Astrocyte (in vitro differentiated cells and primary cell): ENCODE results near the gene TTC9. TPM values are rescaled to one million over a fixed set of nuclear protein-coding genes. Genes with fewer than 3 reads are reported as not detected.

Experiments used
- DNase-seq: peaks from one replicate; pipeline ENCODE4 v3.0.0-alpha.2; 2010; ENCODE audit warnings: low read depth
- FAIRE-seq: peaks from 2 replicates; lab custom pipeline; 2011; peaks lifted over from hg19 to GRCh38; lab: Jason Lieb, UNC
- H2AFZ ChIP-seq: 2 replicates; pipeline ENCODE4 v1.6.0; 2012; ENCODE audit warnings: low read depth, low read length, inconsistent platforms
- H3K27ac ChIP-seq: 2 replicates; pipeline ENCODE4 v1.5.1; 2011; ENCODE audit warnings: low read depth, low read length, inconsistent platforms
- H3K27me3 ChIP-seq: 2 replicates; pipeline ENCODE4 v1.6.0; 2011; ENCODE audit warnings: low read length, inconsistent platforms; ENCODE audit not compliant: insufficient read depth
- H3K36me3 ChIP-seq: 2 replicates; pipeline ENCODE4 v1.5.1; 2011; ENCODE audit warnings: low read length, inconsistent platforms; ENCODE audit not compliant: insufficient read depth
- H3K4me1 ChIP-seq: 2 replicates; pipeline ENCODE4 v1.5.1; 2011; ENCODE audit warnings: low read length, inconsistent platforms; ENCODE audit not compliant: insufficient read depth
- H3K4me2 ChIP-seq: 2 replicates; pipeline ENCODE4 v1.6.0; 2012; ENCODE audit warnings: low read length, inconsistent platforms
- H3K4me3 ChIP-seq: 2 replicates; pipeline ENCODE4 v1.5.1; 2011; ENCODE audit warnings: low read depth, mild to moderate bottlenecking, low read length, inconsistent platforms; ENCODE audit not compliant: insufficient read depth
- H3K79me2 ChIP-seq: 2 replicates; pipeline ENCODE4 v1.6.0; 2012; ENCODE audit warnings: mild to moderate bottlenecking, low read length, inconsistent platforms; ENCODE audit not compliant: insufficient read depth
- H3K9ac ChIP-seq: 2 replicates; pipeline ENCODE4 v1.6.0; 2012; ENCODE audit warnings: mild to moderate bottlenecking, low read length, inconsistent platforms
- H3K9me3 ChIP-seq: 2 replicates; pipeline ENCODE4 v1.5.1; 2012; ENCODE audit warnings: low read depth, mild to moderate bottlenecking, low read length, inconsistent platforms; ENCODE audit not compliant: insufficient read depth
- H4K20me1 ChIP-seq: 2 replicates; pipeline ENCODE4 v1.6.0; 2012; ENCODE audit warnings: low read length, inconsistent platforms; ENCODE audit not compliant: insufficient read depth
- H3K27ac Mint-ChIP-seq: one replicate; pipeline ENCODE4 v1.8.0; 2021; ENCODE audit warnings: mild to moderate bottlenecking, mixed read lengths; ENCODE audit not compliant: unreplicated experiment
- H3K27me3 Mint-ChIP-seq: one replicate; pipeline ENCODE4 v1.8.0; 2021; ENCODE audit warnings: low read depth, mixed read lengths; ENCODE audit not compliant: unreplicated experiment
- H3K36me3 Mint-ChIP-seq: one replicate; pipeline ENCODE4 v1.8.0; 2021; ENCODE audit warnings: low read depth, mixed read lengths; ENCODE audit not compliant: unreplicated experiment
- H3K4me1 Mint-ChIP-seq: one replicate; pipeline ENCODE4 v1.8.0; 2021; ENCODE audit warnings: low read depth, mixed read lengths; ENCODE audit not compliant: unreplicated experiment
- H3K4me3 Mint-ChIP-seq: one replicate; pipeline ENCODE4 v1.8.0; 2021; ENCODE audit warnings: mild to moderate bottlenecking, moderate library complexity, mixed read lengths; ENCODE audit not compliant: unreplicated experiment
- H3K9me3 Mint-ChIP-seq: one replicate; pipeline ENCODE4 v1.8.0; 2021; ENCODE audit warnings: mild to moderate bottlenecking, mixed read lengths; ENCODE audit not compliant: unreplicated experiment
- CTCF ChIP-seq: IDR thresholded peaks from 2 replicates; pipeline ENCODE4 v1.5.1; 2011; ENCODE audit warnings: low read depth, mild to moderate bottlenecking, inconsistent platforms, low read length, moderate library complexity; ENCODE audit not compliant: insufficient read depth
- EZH2 ChIP-seq: IDR thresholded peaks from 2 replicates; pipeline ENCODE4 v1.6.1; 2012; ENCODE audit warnings: mild to moderate bottlenecking, low read length, inconsistent platforms; ENCODE audit not compliant: insufficient read depth
- total RNA-seq: library from RNA; stranded (reverse); gene quantifications from 2 replicates; pipeline ENCODE4 v1.2.1, GENCODE V29; 2021

TTC9 gene
- total RNA-seq, 1 donor from 2014 or later, result 8.4 TPM

- DNase-seq (no peak), FAIRE-seq (no peak)
- Mint-ChIP-seq H3K27ac (no peak overlapping the region), H3K4me1 (no peaks in the 10 kb centered on the region), H3K9me3 (no peaks in the 10 kb centered on the region), H3K27me3 (peaks cover 2% of the 10 kb centered on the region), H3K4me3 (no peak overlapping the region), H3K36me3 (no peaks in the 10 kb centered on the region)
- Histone ChIP-seq H3K27ac (no peak overlapping the region), H2AFZ (no peak overlapping the region), H3K27me3 (peaks cover 5% of the 10 kb centered on the region), H3K4me3 (no peak overlapping the region), H3K4me2 (no peak overlapping the region), H3K79me2 (no peaks in the 10 kb centered on the region), H3K9me3 (no peaks in the 10 kb centered on the region), H3K9ac (no peak overlapping the region), H3K36me3 (no peaks in the 10 kb centered on the region), H3K4me1 (no peaks in the 10 kb centered on the region), H4K20me1 (no peaks in the 10 kb centered on the region)
- TF ChIP-seq EZH2, result no peak
- TF ChIP-seq CTCF, result no peak
These were observed 22.0 kb upstream of the TTC9 start for GRCh38 chr14:70619708-70620107.

GRCh38 chr14:70622111-70622712 lies 19.5 kb upstream of the TTC9 start:
- Histone ChIP-seq H3K4me2 (no peak overlapping the region), H3K36me3 (no peaks in the 10 kb centered on the region), H3K4me1 (no peaks in the 10 kb centered on the region), H3K4me3 (no peak overlapping the region), H2AFZ (no peak overlapping the region), H3K9ac (no peak overlapping the region), H3K27ac (no peak overlapping the region), H3K79me2 (no peaks in the 10 kb centered on the region), H3K9me3 (peaks cover 3% of the 10 kb centered on the region), H4K20me1 (no peaks in the 10 kb centered on the region), H3K27me3 (peaks cover 5% of the 10 kb centered on the region)
- Mint-ChIP-seq H3K36me3 (peaks cover 1% of the 10 kb centered on the region), H3K4me3 (no peak overlapping the region), H3K9me3 (peaks cover 9% of the 10 kb centered on the region), H3K27me3 (peaks cover 2% of the 10 kb centered on the region), H3K27ac (no peak overlapping the region), H3K4me1 (peaks cover 4% of the 10 kb centered on the region)
- FAIRE-seq (peak; percentile 83), DNase-seq (peak; percentile 8)
- TF ChIP-seq CTCF (peak; percentile 72), EZH2 (no peak)

- peaks cover 1% of the 10 kb centered on the region for H3K36me3 Mint-ChIP-seq
These were observed 16.7 kb upstream of the TTC9 start for GRCh38 chr14:70624972-70625371.

More at GRCh38 chr14:70624972-70625371, 16.7 kb upstream of the TTC9 start:
- Histone ChIP-seq H3K4me3 (no peak overlapping the region), H3K36me3 (no peaks in the 10 kb centered on the region), H3K27me3 (no peaks in the 10 kb centered on the region), H3K79me2 (no peaks in the 10 kb centered on the region), H3K4me1 (no peaks in the 10 kb centered on the region), H3K27ac (no peak overlapping the region), H3K4me2 (no peak overlapping the region), H4K20me1 (no peaks in the 10 kb centered on the region), H3K9me3 (peaks cover 3% of the 10 kb centered on the region), H2AFZ (no peak overlapping the region), H3K9ac (no peak overlapping the region)
- Mint-ChIP-seq H3K27me3 (no peaks in the 10 kb centered on the region), H3K4me1 (peaks cover 4% of the 10 kb centered on the region), H3K27ac (no peak overlapping the region), H3K9me3 (peaks cover 12% of the 10 kb centered on the region), H3K4me3 (peak overlapping the region; percentile 46)
- TF ChIP-seq CTCF (no peak), EZH2 (no peak)
- FAIRE-seq, result no peak
- peak; percentile 2 for DNase-seq
